Left hindlimb (tissue), 1 donor: Measurements from ENCODE around the gene RNASE11.
A peak's percentile ranks its signal among the peaks of the same experiment; 100 is the strongest.
"Not testable (repeated sequence)": the region's sequence is repeated elsewhere in the genome, so short reads cannot be mapped to it uniquely, and the experiment has no call there.

Experiments
- DNase-seq: peaks from one replicate; pipeline ENCODE4 v3.0.0-alpha.2; 2018

The RNASE11 gene

DNA sequence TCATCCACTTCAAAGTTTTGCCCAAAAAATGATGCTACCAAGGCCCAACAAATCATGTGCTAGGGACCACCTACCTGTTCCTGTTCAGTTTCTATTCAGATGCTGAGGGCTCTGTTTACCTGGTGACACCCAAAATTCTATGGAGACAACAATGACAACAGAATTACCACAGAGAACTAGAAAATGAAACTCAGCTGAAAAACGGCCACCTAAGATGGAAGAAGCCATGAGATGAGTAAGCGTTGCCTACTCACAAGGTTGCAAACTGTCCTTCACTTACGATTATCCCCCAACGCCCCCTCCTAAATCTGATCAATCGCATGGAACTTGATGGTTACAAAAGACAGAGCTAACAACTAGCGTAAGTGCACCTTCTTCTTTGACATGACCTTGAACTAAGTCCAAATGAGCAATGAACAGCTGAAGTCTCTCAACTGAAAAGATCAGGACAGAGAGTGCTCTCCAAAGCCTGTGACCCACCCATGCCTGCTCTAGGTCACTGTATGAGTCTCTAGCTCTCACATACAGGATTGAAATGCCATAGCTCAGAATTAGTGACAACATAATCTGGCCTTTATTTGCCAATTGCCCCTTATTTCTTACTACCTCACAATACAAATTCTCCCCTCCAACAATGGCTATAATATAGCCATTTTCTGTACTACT is at the start of gene RNASE11:
RNASE11 (minus strand) TSS at position 513 of the 666 bp plus-strand sequence.
- DNase-seq = no peak

DNA sequence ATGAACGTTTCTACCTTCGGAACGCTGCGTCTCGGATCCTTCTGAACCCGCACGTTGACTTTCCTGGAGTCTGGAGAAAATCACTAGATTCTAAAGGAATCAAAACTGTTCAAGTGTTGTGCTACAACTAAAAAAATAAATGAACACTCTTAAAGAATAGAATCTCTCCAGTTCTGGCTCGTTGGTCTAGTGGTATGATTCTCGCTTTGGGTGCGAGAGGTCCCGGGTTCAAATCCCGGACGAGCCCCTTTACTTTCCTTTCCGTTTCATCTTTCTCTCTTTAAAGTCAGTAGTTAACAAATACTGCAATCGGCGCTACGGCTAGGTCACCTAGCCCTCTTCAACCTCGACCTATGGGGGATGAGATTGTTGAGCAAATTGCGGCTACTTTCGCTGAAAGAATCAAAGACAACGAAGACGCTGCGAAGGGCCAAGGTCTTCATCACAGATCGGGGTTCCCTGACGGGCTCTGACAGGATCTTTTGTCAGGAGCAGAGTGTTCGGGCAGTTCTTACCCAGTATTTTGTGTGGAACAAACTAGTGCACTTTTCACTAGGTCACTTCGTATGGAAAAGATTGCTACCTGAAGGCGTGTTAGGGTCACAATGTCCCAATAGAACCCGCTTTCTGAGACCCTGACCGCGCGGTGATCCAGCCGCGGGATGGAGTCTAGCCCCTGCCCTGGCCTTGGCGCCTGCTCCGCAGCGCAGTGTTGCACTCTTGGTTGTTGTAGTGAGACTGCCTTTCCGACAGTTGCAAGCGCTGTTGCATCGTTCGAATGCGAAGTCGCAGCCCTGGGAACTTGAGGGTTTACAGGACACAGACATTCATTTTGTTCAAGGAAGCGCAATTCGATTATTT is 45.3 kb upstream of the RNASE11 start:
- peak; percentile 49 for DNase-seq

DNA sequence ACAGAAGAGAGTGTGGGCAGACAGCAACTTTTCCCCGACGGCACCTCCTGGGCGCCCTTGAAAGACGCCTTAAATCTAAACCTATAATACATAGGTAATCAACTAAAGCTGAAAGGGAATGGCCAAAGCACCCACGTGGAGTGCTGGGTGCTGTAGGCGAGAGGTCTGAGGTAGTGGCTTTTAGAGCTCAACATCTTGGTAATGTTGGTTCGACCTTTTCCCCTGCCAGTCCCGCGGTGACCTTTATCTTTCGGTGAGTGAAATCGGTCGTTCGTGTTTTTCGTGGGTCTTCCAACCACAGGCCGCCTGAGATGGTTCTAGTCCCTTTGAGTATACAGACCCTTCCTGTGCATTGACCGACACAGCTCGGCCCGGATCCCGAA is 44.6 kb upstream of the RNASE11 start:
- DNase-seq = no peak

DNA sequence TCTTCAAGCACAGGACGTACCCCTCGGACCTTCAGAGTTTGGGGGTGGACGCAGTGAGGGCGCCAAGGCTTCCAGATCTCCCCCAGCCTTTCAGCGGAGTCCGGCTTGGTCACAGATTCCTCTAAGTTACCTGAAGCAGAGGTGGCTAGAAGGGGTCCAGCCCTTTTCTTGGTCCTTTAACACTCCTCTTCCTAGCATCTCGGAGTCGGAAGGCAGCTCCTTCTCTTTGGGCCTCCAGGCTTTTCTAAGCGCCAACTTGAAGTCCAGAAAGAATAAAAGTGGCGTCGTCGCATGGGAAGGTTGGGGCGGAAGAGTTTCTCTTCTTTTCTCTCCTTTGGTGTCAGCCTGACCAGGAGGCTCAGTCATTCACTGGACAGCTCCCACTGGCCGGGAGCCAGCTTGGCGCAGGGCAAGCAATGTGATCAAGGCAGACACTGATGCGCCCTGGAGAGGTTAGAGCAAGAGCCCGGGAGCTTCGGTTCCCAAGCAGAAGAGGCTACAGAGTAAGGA is 44.1 kb upstream of the RNASE11 start:
- no peak for DNase-seq

DNA sequence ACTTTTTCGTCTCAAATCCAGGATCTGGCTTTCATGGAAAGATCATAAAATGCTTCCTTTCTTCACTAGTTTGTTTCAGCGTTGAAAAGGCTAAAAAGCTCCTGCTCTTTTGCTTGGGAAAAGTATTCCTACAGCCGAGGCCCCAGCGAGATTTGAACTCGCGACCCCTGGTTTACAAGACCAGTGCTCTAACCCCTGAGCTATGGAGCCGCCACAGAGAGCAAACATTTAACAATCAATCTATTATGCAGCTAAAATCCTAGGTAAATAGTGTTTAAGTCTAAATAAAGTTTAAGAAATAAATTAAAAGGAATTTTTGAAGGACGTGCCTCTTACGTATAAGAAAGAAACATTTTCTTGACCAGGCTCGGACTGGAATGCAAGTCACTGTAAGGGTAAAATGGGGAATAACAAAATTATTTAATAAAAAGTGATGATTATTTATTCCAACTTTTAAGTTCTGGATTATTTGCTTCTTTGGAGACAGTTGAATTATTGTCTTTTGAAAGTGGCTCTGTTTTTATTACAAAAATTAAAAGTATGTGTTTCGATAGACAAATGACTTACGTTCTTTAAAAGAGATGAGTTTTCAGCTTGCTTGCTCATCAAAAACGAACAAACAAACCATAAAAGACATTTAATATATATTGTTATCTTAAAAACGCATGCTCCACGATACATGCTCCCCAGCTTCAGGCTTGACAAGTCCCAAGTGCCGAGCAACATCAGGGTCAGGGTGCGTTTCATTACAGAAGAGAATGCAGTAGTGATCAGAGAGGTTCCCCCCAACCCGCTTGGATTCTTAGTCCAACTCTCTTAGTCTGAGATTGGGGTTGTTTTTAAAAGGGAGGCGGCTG is 43.5 kb upstream of the RNASE11 start:
- no peak for DNase-seq

DNA sequence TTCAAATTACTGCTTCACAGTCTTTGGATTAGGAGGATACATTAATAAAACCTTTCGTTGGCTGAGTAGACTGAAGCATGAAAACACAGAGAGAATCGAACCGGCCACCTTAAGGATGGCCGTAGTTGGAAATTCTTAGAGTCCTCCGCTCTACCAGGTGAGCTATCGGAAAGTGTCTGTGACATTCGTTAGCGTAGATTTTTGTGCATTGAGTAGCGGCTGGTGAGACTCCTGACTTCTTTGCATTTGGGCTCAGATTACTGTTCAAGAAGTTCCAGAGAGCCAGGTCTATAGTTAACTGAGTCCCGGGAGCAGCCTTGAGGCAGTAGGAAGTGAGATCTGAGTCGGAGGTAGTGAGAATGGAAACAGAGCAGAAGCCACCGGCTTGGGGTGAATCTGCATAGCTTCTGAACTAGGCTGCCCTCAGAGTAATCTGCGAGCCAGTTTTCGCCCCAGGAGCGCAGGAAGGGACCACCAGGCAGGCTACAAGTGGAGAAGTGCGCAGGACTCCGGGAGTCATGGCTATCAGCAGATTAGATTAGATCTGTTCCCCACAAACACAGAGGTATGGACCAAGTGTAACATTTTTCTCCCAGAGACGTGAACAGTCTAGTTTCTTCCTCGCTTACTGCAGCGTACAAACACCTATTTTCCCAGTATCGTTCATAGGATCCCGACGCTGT is 42.7 kb upstream of the RNASE11 start:
- DNase-seq = no peak

DNA sequence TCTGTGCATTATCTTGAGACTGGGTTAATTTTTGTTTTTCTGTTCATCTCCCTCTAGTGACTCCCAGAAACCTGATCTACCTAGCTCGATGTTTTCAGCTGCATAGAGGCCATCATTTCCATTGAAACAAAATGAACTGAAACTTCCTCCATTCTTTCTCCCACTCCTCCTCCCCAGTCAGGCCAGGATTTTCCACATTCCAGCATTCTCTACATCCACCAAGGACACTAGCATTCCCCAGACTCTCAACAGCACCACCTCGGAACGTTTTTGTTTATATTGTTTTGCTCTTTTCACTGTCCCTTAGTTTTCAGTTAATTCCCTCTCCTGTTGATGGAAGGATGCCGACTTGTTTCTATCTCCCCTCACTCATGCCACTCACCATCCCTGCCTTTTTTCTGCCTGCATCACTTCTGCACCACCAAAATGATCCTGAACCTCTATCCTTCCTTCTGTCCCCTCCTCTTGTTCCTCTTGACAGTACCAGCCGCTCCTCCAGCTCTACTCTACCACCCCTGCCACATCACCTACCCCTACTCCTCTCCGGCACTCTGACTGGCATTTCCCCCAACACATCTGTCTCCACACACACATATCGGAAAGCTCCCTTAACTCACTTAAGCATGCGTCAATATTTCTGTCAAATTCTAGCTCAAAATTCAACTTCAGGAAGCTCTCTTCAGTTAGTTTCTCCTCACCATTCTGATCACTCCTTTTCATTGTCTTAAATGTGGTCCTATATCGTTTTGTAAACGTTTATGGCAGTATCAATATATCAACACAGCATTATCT is 40.5 kb upstream of the RNASE11 start:
- DNase-seq = no peak

DNA sequence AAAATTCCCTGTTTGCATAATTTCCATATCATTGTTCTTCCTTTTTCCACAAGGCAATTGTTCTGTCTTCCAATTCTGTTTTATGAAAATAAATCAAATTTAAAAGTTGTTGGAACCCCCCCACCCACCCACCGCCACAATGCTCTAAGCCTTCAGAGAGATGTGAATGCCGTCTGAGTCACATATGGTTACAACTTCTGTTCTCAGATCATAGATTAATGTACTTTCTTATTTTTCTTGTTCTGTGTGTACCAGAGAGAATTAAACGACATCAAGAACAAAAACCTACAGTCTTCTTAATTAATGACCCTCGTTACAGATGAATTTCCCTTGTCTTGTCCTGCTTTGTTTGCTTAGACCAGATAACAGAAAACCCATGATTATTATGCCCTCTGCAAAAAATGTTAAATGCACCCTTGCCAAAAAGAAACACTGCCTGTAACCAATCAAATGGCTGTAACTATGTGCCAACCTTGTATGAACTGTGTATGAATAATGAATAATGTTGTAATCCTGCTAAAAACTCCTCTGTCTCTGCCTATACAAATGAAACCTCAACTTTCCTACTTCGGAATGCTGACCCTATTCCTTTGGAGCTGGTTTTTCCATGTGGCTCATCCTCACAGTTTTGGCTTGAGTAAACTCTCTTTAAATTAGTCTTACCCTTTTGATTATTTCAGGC is 39.7 kb upstream of the RNASE11 start:
- no peak for DNase-seq

DNA sequence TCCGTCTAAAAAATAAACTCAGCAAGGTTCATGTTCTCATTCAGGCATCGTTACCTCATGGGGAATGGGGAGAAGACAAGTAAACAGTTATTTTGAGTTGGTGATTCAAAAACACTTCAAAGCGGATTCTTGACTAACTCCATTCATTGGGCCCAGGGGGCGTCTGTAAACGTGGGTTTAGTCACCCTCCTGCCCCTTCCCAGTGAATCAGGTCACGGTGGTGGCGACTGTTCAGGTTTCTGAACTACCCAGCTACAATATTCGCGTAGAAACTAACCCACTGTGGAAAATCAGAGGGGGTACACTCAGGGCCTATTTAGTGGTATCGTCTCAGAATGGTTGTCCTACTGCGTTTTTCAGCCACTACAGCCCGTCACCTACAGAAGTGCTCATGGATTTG is 38.5 kb upstream of the RNASE11 start:
- DNase-seq = no peak

DNA sequence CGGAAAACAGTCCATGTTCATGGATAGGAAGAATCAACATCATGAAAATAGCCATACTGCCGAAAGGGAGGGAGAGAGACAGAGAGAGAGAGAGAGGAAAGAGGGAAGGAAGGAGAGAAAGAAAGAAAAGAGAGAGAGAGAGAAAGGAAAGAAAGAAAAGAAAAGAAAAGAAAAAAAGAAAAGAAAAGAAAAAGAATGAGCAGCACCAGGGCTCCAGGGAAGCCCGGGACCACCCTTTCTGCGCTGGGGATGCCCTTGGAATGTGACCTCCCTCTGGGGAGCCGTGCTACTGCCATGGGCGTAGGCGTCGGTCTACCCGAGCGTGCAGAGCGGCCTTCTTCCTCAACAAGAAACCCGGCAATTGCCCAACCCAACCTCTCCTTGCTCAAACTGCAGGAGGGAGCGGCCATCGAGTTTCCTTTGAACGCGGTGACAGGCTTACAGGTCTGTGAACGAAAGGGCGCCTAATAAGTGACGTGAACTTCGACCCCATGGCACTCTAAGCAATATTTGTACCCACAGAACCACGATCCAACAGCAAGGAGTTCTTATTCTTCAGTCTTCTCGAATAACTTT is 36.8 kb upstream of the RNASE11 start:
- DNase-seq = no peak

DNA sequence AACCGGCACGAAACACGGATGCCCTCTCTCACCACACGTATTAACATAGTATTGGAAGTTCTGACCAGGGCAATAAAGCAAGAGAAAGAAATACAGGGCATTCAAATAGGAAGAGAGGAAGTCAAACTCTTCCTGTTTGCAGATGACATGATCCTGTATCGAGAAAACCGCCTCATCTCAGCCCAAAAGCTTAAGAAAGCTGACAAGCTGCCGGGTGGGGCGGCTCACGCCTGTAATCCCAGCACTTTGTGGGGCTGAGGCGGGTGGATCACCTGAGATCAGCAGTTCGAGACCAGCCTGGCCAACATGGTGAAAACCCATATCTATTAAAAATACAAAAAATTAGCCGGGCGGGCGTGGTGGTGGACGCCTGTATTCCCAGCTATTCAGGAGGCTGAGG is 36.0 kb upstream of the RNASE11 start:
- no peak for DNase-seq

DNA sequence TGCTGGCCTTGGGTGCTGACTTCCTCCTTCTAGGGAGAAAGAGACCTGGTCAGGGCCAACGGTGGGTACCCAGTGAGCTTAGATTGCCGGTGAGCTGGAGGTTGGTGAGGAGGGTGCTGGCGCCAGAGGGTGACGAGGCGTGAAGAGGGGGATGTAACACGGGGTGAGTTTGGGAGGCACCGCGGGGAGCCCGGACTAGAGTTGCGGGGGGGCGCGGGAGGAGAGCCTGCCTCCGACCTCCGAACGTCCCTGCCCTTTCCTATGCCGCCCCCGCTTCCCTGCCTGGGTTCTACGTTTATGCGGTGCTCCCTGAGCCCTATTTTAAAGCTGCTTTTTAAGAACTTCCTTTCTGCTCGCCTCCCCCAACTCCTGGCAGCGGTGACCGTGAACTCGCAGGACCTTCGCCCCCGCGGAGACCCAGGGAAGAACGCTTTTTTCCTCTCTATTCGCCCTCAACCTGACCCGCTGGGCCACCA is 35.1 kb upstream of the RNASE11 start:
- DNase-seq = no peak

DNA sequence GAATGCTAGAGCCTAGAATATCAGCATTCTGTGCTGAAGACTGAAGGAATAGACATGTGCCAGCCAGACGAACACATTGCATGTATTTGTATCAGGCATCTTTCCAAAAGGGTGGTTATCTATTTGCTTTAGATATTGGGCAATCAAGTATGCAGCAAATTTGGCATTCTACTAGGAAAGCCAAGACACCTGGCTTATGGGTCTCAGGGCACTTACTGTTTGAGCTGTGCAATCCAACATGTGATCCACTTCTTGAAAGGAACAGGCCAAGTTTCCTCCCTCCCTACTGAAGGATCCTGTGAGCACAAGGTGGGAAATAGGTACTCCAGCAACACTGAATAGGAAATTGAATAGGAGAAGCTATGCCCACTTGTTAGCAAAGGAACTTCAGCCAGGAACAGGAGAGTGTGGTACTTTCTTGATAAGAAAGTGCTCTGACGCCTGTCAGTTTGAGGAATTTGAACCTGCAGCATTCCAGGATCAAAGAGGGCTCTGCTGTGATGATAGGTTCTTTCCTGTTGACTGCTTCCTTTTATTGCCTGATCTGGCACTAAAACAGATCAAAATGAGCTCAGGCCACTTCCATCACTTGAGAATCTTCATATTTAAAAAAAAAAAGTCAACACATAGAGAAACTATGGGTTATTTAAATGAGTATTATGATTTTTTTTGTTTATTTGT is 33.1 kb upstream of the RNASE11 start:
- DNase-seq = no peak

DNA sequence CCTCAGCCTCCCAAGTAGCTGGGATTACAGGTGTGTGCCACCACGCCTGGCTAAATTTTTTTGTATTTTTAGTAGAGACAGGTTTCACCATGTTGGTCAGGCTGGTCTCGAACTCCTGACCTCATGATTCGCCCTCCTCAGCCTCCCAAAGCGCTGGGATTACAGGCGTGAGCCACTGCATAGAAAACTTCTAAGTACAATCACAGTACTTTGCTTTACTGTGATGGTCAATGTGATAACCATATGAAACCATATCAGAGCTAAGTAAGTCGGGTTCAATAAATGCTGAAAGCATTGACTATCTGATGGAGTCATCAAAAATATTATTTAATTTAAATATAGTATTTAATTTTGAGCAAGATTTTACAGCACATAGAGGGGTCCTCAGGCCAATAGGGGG is 31.9 kb upstream of the RNASE11 start:
- not testable (repeated sequence) for DNase-seq

DNA sequence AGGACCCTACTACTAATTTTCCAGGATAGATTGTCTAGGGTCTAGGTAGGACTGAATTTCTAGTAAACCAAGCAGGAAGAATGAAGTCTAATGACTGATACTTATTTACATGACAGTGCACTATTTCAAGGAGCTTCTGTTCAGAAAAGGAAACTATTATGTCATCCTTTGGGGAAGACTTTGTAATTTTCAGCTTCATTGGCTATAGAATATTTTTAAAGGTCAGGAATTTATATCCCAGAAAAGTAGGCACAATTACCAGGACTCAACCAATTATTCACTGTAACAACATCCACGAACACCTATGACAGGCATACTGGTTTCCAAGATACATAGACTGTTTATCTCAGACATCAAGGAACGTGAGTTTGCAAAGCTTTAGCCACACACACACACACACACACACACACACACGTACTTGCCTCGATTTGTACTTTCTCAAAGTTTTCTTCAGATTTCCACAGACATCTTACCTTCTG is 30.5 kb upstream of the RNASE11 start:
- DNase-seq = no peak

DNA sequence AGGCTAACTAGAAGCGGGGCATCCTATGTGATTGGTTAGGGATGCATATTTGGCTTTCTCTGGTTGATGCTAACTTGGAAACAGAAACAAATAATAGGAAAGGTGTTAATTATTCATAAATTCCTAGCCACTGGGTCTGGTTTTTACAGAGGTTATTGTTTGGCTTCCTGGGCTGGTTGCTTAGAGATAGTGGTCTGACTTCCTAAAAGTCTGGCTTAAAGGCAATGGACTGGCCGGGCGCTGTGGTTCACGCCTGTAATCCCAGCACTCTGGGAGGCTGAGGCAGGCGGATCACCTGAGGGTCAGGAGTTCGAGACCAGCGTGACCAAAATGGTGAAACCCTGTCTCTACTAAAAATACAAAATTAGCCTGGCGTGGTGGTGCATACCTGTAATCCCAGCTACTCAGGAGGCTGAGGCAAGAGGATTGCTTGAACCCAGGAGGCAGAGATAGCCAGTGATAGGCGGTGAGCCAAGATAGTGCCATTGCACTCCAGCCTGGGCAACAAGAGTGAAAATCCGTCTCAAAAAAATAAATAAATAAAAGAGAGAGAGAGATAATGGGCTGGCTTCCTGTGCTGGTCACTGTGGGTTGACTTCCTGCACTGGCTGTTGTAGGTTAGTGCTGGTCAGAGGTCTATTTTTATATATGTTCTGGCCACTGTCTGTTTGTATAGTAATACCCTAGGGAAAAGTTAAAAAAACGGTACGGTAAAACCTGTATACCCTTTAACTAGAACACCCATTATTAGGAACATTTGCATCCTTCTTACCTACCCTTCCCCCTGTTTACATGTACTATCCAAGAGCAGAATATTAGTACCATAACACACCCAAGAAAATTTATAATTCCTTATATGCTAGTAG is 29.6 kb upstream of the RNASE11 start:
- DNase-seq = no peak

DNA sequence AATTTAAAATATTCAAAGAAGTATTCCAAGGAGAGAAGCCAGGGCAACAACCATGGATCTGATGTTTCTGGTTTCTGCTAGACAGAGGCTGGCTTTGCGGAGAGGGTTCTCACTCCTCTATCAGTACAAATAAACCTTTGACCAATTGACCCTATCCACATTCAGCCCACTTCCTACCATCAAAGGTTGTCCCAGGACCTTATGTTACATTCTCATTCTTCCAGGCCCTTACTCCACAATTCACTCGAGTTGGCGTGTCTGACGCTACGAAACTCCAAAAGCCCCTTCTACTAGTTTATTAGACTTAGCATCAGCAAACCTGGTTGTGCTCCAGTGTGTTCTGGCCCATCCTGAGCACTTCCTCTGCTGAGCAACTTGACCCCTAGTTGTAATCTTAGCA is 28.2 kb upstream of the RNASE11 start:
- no peak for DNase-seq

DNA sequence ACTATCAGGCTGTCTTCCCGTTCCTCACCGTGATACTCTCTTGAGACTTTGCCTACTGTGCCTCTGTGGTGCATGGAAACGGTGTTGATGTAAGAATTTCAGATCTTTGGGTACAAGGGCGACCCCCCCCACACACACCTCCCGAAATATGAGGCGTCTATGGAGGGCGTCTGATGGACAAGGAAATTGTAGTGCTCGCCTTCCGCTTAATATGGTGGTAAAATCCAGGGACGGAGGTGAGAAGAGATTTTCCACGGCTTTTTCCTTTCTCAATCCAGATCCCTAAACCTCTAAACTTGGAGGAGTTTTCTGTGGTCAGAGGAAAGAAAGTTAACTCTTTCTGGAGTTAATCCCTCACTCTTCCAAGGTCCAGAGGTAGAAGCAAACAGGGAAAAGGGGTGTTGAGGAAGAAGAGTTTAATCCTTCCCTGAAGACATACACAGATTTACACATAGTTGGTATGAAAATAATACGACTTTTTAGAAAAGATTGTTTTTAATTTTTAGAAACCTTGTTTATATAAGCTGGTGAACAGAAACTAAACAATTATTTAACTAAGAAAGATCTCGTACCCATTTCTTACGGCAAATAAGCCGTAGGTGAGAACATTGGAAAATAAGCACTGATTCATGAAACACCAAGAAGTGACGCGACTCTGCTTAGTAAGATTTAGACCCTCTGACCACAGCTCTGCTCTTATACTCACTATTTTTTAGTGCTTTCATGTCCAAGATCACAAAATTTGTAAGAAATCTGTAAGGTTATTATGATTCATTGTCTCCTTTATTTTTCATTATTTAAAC is 26.4 kb upstream of the RNASE11 start:
- no peak for DNase-seq
